Activated CD8-positive, alpha-beta memory T cell treated with anti-CD3 and anti-CD28 coated beads, Interleukin-2, amount 50 U/mL, for 1 hour (primary cell): ENCODE results near the gene GABBR1.
A peak's percentile ranks its signal among the peaks of the same experiment; 100 is the strongest.
"Not testable (repeated sequence)": the region's sequence is repeated elsewhere in the genome, so short reads cannot be mapped to it uniquely, and the experiment has no call there.

Experiments used
- DNase-seq: peaks from one replicate; pipeline ENCODE4 v3.0.0-alpha.2; 2020; ENCODE audit errors: extremely low read depth

The GABBR1 gene

DNA sequence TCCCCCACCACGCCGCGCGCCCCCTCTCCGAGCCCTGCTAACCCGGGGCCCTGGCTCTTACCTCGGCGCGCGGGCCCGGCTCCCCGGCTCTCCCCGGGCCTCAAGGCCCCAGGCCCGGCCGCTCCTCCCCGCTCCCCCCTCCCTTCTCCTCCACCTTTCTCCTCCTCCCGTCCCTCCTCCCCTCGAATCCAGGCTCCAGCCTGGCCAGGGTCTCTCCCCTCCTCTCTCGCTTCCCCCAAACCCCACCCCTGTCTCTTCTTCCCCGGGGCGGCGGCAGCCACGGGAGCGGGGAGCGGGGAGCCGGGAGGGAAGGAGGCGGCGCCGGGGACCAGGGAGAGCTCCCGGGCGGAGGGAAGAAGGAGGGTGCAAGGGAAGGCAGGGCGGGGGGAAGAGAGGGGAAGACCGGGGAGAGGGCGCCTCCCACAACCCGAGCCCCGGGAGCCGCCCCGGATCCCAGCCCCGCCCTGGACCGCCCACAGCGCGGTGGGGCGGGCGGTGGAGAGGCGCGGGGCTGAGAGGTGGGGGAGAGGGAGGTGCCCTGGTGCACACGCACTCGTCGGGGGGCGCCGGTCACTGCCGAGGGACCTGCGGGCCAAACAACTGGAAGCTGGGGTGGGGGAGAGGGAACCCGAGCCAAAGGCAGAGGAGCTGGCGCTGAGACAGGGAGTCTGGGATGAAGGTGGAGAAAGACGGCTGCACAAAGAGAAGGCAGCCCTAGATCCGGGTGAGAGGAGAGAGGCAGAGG lies at the start of gene GABBR1:
Gene GABBR1, minus strand, starts transcription at position 395 of the 745 bp plus-strand sequence. CDS start 798 bp downstream, outside the sequence.
- peak; percentile 33 for DNase-seq

DNA sequence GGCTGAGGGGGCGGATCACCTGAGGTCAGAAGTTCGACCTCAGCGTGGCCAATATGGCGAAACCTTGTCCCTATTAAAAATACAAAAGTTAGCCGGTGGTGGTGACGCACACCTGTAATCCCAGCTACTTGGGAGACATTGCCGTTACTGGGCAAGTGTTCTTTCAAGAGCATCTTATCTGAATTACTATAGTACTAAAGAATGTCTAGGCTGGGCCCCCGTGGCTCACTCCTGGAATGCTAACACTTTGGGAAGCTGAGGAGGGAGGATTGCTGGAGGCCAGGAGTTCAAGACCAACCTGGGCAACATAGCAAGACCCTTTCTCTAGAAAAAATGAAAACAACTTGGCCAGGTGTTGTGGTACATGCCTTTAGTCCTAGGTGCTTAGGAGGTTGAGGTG lies 48.8 kb upstream of the GABBR1 start:
- DNase-seq = no peak

DNA sequence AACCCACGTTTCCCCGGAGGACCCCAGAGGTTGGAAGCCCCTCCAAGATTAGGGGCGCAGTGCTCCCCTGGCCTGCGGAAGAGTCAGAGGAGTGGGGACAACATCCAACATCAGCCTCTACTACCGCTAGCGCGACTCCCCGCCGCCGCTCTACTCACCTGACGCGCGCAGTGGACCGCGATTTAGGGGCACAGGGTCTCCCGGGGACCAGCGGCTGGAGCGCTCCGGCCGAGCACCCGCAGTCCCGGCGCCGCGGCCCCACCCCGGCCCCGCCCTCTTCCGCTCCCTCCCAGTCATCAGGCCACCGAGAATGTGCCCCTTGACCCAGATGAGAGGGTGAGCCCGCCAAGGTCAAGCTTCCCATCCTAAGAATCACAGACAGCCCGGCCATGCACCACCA lies 47.9 kb upstream of the GABBR1 start, which contains the start of gene ZFP57:
Gene ZFP57, minus strand, starts transcription at position 249 of the 400 bp plus-strand sequence. CDS start 4,149 bp downstream, outside the sequence.
- DNase-seq = no peak

DNA sequence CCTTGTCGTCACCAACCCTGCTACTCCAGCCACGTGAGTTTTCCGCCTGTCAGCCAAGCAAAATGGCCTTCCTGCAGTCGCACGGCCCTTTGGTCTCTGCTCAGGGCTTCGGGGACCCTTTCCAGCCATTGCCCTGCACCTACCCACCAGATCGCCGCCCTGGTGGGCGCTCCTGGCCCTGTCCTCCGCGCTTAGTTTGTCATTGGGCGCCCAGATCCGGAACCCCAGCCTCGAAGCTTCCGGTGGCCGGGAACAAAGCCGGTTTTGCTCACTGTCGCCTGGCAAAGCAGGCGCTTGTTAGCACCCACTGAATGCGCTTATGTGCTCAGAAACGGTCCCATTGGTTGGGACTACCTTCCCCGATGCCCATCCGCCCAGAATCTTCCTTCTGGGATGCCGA lies 47.4 kb upstream of the GABBR1 start:
- no peak for DNase-seq

DNA sequence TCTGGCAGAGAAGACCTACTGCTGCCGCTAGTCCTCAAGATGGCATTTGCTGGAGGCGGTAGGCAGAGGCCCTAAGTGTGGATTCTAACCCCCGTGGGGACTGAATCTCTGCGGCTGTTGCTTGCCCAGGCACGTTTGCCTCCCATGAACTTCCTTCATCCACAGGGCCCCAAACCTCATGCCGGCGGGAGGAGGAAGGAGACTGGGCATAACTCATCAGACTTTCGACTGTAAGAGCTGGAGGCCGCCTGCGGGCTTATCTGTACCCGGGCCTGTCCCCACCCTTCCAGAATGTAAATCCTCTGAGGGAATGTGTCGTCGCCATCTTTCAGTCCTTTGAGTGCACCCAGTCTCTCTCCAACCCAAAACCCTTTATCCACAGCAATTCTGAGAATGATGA lies 47.0 kb upstream of the GABBR1 start:
- DNase-seq = no peak

DNA sequence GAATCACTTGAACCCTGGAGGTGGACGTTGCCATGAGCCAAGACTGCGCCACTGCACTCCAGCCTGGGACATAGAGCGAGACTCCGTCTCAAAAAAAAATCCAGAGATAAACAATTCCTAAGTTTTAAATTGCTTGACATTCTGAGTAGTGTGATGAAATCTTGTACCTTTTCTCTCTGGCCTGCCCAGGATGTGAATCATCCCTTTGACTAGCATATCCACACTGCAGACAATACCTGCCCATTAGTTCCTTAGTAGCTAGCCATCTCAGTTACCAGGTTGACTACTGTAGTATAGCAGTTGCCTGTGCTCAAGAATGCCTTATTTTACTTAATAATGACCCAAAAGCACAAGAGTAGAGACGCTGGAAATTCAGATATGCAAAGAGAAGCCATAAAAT lies 45.1 kb upstream of the GABBR1 start:
- DNase-seq = no peak

DNA sequence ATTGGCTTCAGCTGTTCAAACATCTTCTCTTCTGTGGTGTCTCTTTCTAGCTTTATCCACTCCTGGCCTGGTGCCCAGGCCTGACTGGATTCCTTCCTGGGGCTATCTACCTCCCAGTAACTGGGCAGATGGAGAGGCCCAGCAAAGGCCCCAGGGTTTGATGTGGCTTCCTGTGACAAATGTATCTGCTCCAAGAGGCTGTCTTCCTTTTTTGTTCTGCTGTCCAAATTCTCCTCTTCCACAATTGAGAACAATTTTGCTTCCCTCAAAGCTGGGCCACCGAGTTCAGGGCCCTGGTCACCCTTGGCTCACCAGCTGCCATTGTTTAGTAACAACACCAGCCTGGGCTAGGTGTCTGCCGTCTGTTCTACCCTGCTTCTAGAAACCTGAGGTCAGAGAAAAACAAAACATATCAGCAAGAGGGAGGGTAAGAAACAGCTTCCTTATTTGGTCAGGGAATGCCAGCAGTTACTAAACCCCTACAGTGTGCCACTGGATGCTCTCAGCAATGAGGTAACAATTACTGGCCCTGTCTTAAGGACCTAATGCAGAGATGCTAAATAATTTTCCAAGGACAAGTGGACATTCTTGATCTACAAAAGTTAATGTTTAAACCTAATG lies 44.1 kb upstream of the GABBR1 start:
- no peak for DNase-seq

DNA sequence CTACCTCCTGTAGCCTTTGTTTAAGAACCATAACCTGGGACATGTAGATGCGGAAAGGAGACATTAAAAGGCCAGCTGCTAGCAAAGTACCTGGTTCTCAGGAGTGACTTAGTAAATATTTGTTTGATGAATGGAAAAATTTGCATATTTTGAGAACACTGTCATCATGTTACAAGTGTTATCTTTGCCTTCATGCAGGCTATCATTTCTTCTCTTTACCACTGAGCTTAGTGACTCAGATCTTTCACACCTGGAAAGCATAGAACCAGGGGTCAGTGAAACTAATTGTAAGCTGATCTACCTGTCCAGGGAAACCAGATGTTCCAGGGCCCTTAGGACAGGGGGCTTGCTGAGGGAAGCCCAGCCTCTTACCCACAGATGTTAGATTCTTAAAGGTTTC lies 42.6 kb upstream of the GABBR1 start:
- DNase-seq = no peak

DNA sequence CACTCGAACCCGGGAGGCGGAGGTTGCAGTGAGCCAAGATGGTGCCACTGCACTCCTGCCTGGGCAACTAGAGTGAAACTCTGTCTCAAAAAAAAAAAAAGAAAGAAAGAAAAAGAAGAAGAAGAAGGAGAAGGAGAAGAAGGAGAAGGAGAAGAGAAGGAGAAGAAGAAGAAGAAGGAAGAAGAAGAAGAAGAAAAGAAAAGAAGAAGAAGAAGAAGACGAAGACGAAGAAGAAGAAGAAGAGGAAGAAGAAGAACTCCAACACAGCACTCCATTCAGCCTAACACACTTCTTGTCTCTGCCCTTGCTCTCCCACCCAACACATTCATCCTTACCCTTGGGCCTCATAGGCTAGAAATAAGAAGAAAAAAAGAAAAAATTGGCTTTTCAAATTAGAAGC lies 41.0 kb upstream of the GABBR1 start:
- no peak for DNase-seq

DNA sequence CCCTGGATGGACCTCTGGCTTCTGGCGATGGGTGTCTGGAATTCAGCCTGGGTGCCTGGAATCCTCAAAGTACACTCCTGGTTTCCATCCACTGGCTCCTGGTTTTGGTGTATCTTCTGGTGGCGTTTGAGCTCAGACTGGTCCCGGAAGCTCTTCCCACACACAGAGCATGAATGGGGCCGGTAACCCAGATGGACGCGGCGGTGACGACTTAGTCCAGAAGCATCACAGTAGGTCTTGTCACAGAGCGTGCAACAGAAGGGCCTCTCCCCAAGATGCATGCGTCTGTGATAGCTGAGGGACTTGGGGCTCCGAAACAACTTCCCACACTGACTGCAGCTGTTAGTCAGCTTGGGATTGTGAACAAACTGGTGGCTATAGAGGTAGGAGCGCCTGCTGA lies 40.2 kb upstream of the GABBR1 start:
- DNase-seq = no peak

DNA sequence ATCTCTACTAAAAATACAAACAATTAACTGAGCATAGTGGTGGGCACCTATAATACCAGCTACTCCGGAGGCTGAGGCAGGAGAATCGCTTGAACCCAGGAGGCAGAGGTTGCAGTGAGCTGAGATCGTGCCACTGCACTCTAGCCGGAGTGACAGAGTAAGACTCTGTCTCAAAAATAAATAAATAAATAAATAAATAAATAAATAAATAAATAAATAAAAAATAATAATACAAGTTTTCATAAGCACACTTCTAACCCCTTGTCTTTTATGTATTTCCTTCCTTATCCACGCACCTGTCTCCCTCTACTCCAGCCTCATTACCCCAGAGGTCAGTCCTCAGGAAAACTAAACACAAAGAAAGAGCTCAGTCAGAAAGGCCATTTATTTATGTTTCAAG lies 39.1 kb upstream of the GABBR1 start:
- DNase-seq = not testable (repeated sequence)

DNA sequence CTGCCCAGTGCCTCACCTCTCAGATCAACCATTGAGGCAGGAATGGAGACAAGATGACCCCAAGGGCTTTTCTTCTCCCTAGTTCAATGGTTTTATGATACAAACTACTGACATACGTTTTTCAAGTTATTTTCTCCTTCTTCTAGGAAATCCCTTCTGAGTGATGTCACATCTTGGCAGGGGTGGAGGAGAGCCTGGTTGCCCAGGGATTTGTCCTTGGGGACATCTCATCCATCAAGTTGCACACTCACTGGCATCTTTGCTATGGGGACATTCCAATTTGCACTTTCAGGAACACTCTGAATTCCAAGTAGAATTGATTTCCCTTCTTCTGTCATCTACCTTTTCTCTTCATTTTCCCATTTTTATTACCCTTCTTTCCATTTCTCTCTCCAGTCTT lies 38.0 kb upstream of the GABBR1 start:
- no peak for DNase-seq

DNA sequence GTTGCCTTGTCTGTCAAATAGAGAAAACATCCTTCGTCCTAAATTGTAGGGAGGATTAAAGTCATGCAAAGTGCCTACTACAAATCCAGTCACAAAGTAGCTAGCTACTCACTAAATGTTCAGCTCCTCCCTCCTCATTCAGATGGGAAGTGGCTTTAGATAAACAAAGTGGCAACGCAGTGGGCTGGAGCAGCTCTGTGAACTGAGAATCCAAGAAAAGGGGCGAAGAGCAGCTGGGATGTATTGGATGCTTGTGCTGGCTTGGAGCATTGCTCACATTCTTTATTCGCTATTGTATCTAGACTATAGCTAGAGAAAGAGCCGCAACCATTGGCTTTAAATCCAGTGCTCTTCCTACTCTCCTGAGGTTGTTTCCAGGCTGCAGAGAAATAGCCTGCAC lies 34.2 kb upstream of the GABBR1 start:
- DNase-seq = no peak

DNA sequence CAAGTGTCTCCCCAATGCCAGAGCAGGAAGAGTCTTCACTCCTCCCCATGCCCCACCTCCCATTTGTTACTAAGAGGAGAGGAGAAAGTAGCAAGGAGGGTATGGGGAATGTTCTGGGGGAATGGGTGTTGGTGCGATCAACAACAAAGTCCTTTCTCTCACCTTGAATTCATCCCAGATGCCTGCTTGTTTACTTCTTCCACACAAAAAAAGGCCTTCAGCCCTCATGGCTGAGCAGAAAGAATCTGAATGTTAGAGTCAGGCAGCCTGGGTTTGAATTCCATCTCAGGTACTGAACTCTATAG lies 33.8 kb upstream of the GABBR1 start:
- DNase-seq = no peak

DNA sequence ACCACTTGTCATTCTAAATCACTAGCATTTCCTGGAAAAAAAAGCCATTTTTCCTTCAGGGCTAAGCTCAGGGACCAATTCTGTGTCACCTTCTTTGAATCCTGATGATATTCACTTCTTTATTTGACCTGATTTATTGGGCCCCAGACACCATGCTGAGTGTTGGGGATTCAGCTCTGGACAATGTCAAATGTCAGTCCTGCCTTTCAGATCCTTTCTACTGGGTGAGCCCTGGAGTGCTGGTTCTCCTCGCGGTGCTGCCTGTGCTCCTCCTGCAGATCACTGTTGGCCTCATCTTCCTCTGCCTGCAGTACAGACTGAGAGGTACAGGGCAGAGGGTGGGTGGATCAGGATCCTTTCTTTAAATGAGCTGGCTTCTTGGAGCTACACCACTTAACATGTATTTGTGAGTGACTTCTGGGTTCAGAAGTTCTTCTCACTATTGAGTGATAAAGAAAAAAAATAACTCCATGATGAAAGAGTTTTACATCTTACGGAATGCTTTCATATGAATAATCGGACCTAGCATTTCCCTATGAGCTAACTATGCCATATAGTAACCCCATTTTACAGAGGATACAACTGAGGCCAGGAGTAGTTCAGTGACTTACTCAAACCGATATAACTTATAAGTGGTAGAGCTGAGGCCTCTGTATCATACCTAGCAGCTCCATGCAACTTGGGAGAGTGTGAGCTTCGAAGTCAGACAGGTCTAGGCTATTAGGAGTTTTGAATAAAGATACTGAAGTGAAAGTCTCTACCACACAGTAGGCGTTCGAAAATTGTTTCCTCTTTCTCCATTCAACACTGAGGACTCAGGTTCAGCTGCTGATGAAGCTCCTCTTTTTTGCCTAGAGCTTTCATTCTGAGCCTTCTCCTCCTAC lies 33.2 kb upstream of the GABBR1 start:
- DNase-seq = no peak

DNA sequence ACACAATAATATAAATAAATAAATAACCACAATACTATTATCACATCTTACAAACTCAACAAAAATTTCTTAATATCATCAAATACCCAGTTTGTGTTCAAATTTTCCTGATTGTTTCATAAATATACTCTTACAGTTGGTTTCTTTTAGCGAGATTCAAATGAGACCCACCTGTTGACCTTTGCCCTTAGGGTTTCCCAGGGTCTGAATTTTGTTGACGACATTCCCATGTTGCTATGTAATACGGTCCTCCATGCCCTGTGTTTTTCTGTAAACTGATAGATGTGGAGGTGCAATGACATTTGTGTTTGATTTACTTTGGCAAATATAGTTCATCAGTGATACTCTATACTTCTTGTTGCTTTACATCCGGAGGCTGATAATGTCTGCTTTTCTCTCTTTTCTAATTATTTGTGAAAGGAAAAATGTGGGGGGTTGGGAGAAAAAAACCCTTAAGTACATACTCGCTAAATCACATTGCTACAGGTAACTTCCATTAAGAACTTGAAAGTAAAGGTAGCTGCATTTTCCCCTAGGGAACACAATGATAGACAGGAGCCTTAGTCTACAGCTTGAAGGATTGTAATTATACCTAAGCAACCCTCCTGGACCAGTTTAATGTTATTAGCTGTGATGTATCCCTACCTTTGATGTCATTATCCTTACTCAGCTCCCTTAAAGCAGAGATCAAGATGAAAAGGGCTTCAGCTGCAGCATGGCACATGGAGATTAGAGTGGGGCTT lies 30.5 kb upstream of the GABBR1 start:
- no peak for DNase-seq

DNA sequence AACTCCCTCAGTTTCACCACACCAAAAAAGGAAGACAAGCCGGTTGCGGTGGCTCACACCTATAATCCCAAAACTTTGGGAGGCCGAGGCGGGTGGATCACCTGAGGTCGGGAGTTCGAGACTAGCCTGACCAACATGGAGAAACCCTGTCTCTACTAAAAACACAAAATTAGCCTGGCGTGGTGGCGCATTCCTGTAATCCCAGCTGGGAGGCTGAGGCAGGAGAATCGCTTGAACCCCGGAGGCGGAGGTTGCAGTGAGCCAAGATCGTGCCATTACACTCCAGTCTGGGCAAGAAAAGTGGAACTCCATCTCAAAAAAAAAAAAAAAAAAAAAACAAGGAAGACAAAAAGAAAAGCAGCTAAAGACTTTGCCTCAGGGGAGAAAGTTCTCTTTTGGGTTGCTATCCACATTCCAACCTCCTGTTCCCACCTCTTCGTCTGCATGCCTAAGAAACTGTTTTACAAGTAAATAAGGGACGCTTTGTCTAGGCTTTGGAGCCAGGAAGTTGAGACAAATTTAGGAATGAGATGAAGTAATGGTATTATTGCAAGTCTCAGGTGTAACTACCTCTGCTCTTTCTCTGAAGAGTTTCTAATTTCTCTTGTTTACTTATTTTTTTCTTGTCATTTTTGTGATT lies 28.6 kb upstream of the GABBR1 start:
- not testable (repeated sequence) for DNase-seq

DNA sequence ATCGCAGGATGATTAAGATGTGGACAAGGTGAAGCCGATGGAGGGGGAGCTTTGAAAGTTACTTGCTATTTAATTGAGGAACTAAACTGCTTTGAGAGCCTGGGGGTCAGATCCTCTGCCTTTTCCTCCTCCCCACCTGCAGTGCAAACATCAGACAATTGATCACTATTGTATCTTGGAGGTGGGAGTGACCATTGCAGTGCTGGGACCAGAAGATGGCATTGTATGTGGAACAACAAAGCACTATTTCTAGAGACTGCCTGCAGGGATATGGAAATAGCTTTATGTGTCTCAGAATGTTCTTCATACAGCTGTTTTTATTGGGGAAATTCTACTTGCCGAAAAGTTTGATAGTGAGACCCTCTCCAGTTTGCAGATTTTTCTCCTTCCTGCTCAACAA lies 28.1 kb upstream of the GABBR1 start:
- no peak for DNase-seq

DNA sequence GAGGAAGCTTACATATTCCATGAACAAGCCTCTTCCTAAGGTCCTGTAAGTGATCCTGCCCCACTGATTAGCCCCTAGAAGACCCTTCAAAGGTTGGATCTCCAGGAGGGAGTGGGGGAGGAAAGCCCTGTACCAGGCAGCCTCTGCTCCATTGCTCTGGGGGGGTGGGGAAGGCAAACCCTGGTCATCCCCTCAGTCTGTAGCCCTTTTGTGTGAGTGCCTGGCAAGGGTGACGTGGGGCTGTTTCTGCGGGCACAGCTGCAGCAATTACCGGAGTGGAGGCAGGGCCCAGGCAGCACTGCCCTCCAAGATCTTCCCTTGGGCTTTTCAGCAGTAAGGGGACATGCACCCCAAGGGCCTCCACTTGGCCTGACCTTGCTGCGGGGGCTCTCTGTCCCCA lies 23.8 kb upstream of the GABBR1 start, which contains the start of gene MOG:
Gene MOG, plus strand, starts transcription at position 295 of the 400 bp plus-strand sequence. CDS start 118 bp downstream, outside the sequence.
- no peak for DNase-seq

DNA sequence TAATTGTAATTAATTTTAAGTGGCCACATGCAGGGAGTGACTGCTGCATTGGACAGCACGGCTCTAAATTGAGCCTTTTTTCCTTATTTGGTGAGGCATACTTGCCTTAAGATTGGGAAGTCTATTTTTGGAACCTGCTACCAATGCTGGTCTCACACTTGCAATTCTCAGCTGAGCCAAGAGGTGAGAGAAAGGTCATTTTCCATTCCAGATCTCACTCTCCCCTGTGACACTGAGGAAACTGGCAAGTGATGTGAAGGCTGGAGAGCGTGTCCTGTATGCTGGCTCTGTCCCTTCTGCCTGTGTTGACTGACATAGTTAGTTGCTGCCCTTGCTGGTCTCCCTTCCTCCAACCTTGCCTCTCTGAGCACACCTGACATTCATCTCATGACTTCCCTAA lies 23.2 kb upstream of the GABBR1 start:
- DNase-seq = no peak

DNA sequence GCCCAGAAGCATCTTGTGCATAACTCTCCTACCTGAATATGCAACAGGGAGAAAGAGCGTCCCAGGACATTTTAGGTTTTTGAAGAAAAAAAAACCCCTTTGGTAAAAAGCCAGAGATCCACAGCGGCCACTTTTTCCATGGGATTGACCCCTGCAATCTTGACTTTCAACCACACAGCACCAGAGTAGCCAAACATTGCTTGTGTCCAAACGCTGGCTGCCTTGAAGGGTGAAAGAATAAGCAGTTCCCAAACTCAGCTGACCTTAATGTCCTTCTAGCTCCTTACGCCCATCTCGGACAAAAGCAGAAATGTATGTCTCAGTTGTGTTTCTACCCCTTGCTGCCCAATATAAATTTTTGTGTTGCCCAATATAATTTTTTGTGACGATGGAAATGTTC lies 22.7 kb upstream of the GABBR1 start:
- no peak for DNase-seq
